B cell (primary cell): ENCODE measurements around the gene MRPS15. TPM values are rescaled to one million over a fixed set of nuclear protein-coding genes. Genes with fewer than 3 reads are reported as not detected.
A peak's percentile ranks its signal among the peaks of the same experiment; 100 is the strongest.

Experiments used
- ATAC-seq: fragments of 200-7000 bp; cut with Tn5 transposase; one replicate; pipeline ENCODE4 v1.10.0; 2021; ENCODE audit warnings: low read depth, mild to moderate bottlenecking, moderate number of reproducible peaks, moderate library complexity
- CTCF ChIA-PET: fragments of 350-600 bp; sonication (Branson Sonifier 250); formaldehyde crosslinking; loops from one replicate; lab custom pipeline; 2021; ENCODE audit warnings: antibody characterized with exemption, inconsistent platforms; lab: Charles Lee
- POLR2A ChIA-PET: fragments of 350-600 bp; sonication (Branson Sonifier 250); formaldehyde crosslinking; loops from one replicate; lab custom pipeline; 2021; ENCODE audit warnings: antibody characterized with exemption; lab: Charles Lee
- DNase-seq: peaks from one replicate; pipeline ENCODE4 v3.0.0; 2013
- H2AFZ ChIP-seq: 2 replicates; pipeline ENCODE4 v1.6.1; 2012; ENCODE audit warnings: mild to moderate bottlenecking, low read depth, low read length; ENCODE audit not compliant: insufficient read depth, poor library complexity, severe bottlenecking
- H3K27ac ChIP-seq, 2 donors: 1 replicate in 1 of 2; 2 replicates in 1 of 2; pipeline ENCODE4 v1.5.1; 2012 to 2013; ENCODE audit warnings: low read length in 2 of 2, mild to moderate bottlenecking in 2 of 2, moderate library complexity in 1 of 2
- H3K27me3 ChIP-seq, 4 experiments: fragments of 200-600 bp in 1 of 4; sonication (generic) in 1 of 4; replicated peaks in 1 of 4; 1 replicate in 2 of 4; 2 replicates in 2 of 4; pipeline versions ENCODE4 v1.6.1 to v1.7.0; 2013 to 2016; ENCODE audit warnings: low read length in 3 of 4, mild to moderate bottlenecking in 2 of 4, mixed read lengths in 1 of 4, moderate library complexity in 1 of 4; ENCODE audit not compliant: insufficient read depth in 4 of 4, control insufficient read depth in 3 of 4; ENCODE audit errors: control extremely low read depth in 1 of 4
- H3K36me3 ChIP-seq, 2 experiments: replicated peaks in 1 of 2; 1 replicate in 1 of 2; 2 replicates in 1 of 2; pipeline versions ENCODE4 v1.6.1 to v1.7.1; 2013; ENCODE audit warnings: low read length in 1 of 2; ENCODE audit not compliant: insufficient read depth in 2 of 2, control insufficient read depth in 1 of 2; ENCODE audit errors: control extremely low read depth in 1 of 2, extremely low read depth in 1 of 2
- H3K4me1 ChIP-seq, 2 donors: fragments of 200-600 bp in 1 of 2; sonication (generic) in 1 of 2; 1 replicate in 1 of 2; 2 replicates in 1 of 2; pipeline versions ENCODE4 v1.5.1 to v1.6.1; 2013 to 2017; ENCODE audit warnings: low read length in 2 of 2; ENCODE audit not compliant: control insufficient read depth in 2 of 2, insufficient read depth in 2 of 2
- H3K4me2 ChIP-seq: replicated peaks from 2 replicates; pipeline ENCODE3; 2012; ENCODE audit warnings: mild to moderate bottlenecking, low read depth, low read length; ENCODE audit not compliant: poor library complexity, severe bottlenecking
- H3K4me3 ChIP-seq, 5 experiments: fragments of 200-600 bp in 1 of 5; sonication (generic) in 1 of 5; 1 replicate in 3 of 5; 2 replicates in 2 of 5; pipeline versions ENCODE4 v1.5.1 to v1.7.0; 2011 to 2016; ENCODE audit warnings: low read length in 4 of 5, mild to moderate bottlenecking in 4 of 5, low read depth in 2 of 5, control low read depth in 1 of 5, moderate library complexity in 1 of 5; ENCODE audit not compliant: insufficient read depth in 1 of 5; ENCODE audit errors: control extremely low read depth in 1 of 5, extremely low read depth in 1 of 5
- H3K79me2 ChIP-seq: fragments of 200-600 bp; sonication (generic); one replicate; pipeline ENCODE4 v1.6.0; 2016; ENCODE audit warnings: low read length; ENCODE audit not compliant: control insufficient read depth, insufficient read depth
- H3K9ac ChIP-seq: fragments of 200-600 bp; sonication (generic); 2 replicates; pipeline ENCODE4 v1.6.1; 2017; ENCODE audit warnings: mild to moderate bottlenecking, low read length, moderate library complexity
- H3K9me3 ChIP-seq, 3 donors: one replicate each; pipeline versions ENCODE4 v1.6.1 to v1.7.1; 2013; ENCODE audit warnings: low read length in 2 of 3; ENCODE audit not compliant: control insufficient read depth in 2 of 3, insufficient read depth in 1 of 3; ENCODE audit errors: control extremely low read depth in 1 of 3
- H4K20me1 ChIP-seq: 2 replicates; pipeline ENCODE4 v1.6.0; 2012; ENCODE audit warnings: mild to moderate bottlenecking, low read length; ENCODE audit not compliant: insufficient read depth, control insufficient read depth, poor library complexity, severe bottlenecking
- H3K27ac Mint-ChIP-seq: one replicate; pipeline ENCODE4 v1.8.0; 2021; ENCODE audit warnings: mixed read lengths
- H3K27me3 Mint-ChIP-seq: one replicate; pipeline ENCODE4 v1.8.0; 2021; ENCODE audit warnings: mixed read lengths
- H3K4me1 Mint-ChIP-seq: one replicate; pipeline ENCODE4 v1.8.0; 2021; ENCODE audit warnings: mixed read lengths
- H3K4me3 Mint-ChIP-seq: one replicate; pipeline ENCODE4 v1.8.0; 2021; ENCODE audit warnings: mixed read lengths
- H3K9me3 Mint-ChIP-seq: one replicate; pipeline ENCODE4 v1.8.0; 2022; ENCODE audit warnings: mixed read lengths; ENCODE audit not compliant: insufficient read depth
- EZH2 ChIP-seq: IDR thresholded peaks from 2 replicates; pipeline ENCODE4 v1.6.1; 2012; ENCODE audit warnings: borderline replicate concordance, low read depth, mild to moderate bottlenecking, moderate library complexity, low read length; ENCODE audit not compliant: insufficient read depth, poor library complexity, severe bottlenecking
- WGBS: methylation state at CpG from one replicate; pipeline ENCODE4 v1.1.5; 2013; ENCODE audit warnings: missing lambda C conversion rate; ENCODE audit not compliant: insufficient coverage; 5-methylcytosine and 5-hydroxymethylcytosine counted together
- intact Hi-C: fragments of 100-400 bp; cut with micrococcal nuclease; formaldehyde crosslinking; loops from one replicate; pipeline ENCODE4 v1.10.0; 2022
- polyA plus RNA-seq: library from polyadenylated mRNA; depleted of rRNA; stranded (reverse); fragments of >200 nt; gene quantifications from 2 replicates; pipeline ENCODE4 v1.2.3, GENCODE V29; 2012
- small RNA-seq: library from RNA; depleted of rRNA; stranded (forward); fragments of <200 nt; gene quantifications from one replicate; pipeline ENCODE3, GENCODE V24; 2012; ENCODE audit warnings: low replicate concordance, low read depth; ENCODE audit not compliant: insufficient read length
- total RNA-seq, 2 donors: library from RNA; stranded (reverse); fragments of 120-200 nt in 1 of 2; gene quantifications; 1 replicate in 1 of 2; 2 replicates in 1 of 2; pipeline versions ENCODE4 v1.2.3 to v1.2.4, GENCODE V29; 2013 to 2022
- TF ChIP-seq, protein P1 (sequence below): fragments of 200-600 bp; IDR thresholded peaks from one replicate; pipeline ENCODE4 v1.8.0; 2022; ENCODE audit warnings: antibody characterized with exemption, mild to moderate bottlenecking

The MRPS15 gene
- total and polyA plus RNA-seq, 2 donors (not counting 1 experiment from before 2014, with no cell fraction given) = 27.1 to 34.4 TPM

GRCh38 chr1:36408479-36408878 lies 55.7 kb downstream of the MRPS15 start:
- no peaks in the 10 kb centered on the region for H4K20me1 ChIP-seq
- H3K4me3 ChIP-seq = no peak overlapping the region
- H3K4me1 ChIP-seq = peaks cover 12% of the 10 kb centered on the region in 2 donors
- no peaks in the 10 kb centered on the region for H3K27me3 Mint-ChIP-seq
- ChIA-PET POLR2A (no interaction called here), CTCF (interaction anchor here (0.5 to 1.4 kb wide), 2 partner anchors 11 to 52 kb away, joined by 3 to 5 read pairs; no protein-coding TSS in a partner anchor)
- H3K27me3 ChIP-seq = no peaks in the 10 kb centered on the region
- H3K4me2 ChIP-seq = no peak overlapping the region
- TF ChIP-seq, protein P1, sequence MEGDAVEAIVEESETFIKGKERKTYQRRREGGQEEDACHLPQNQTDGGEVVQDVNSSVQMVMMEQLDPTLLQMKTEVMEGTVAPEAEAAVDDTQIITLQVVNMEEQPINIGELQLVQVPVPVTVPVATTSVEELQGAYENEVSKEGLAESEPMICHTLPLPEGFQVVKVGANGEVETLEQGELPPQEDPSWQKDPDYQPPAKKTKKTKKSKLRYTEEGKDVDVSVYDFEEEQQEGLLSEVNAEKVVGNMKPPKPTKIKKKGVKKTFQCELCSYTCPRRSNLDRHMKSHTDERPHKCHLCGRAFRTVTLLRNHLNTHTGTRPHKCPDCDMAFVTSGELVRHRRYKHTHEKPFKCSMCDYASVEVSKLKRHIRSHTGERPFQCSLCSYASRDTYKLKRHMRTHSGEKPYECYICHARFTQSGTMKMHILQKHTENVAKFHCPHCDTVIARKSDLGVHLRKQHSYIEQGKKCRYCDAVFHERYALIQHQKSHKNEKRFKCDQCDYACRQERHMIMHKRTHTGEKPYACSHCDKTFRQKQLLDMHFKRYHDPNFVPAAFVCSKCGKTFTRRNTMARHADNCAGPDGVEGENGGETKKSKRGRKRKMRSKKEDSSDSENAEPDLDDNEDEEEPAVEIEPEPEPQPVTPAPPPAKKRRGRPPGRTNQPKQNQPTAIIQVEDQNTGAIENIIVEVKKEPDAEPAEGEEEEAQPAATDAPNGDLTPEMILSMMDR = no peak
- no peak for TF ChIP-seq EZH2
- no peaks in the 10 kb centered on the region for H3K9me3 Mint-ChIP-seq
- H3K36me3 ChIP-seq = no peaks in the 10 kb centered on the region
- peaks cover 18% of the 10 kb centered on the region for H3K4me1 Mint-ChIP-seq
- no peak overlapping the region for H3K27ac ChIP-seq
- intact Hi-C loops = no loop called here
- no peak overlapping the region for H2AFZ ChIP-seq
- ATAC-seq = no peak
- H3K4me3 Mint-ChIP-seq = no peak overlapping the region
- peaks cover 0 to 6% (median 0%) of the 10 kb centered on the region in 3 donors for H3K9me3 ChIP-seq
- H3K79me2 ChIP-seq = no peaks in the 10 kb centered on the region
- H3K9ac ChIP-seq = no peak overlapping the region
- no peak overlapping the region for H3K27ac Mint-ChIP-seq
- WGBS = 100% methylated on average over 2 of the region's 2 CpGs
- DNase-seq = no peak

DNA sequence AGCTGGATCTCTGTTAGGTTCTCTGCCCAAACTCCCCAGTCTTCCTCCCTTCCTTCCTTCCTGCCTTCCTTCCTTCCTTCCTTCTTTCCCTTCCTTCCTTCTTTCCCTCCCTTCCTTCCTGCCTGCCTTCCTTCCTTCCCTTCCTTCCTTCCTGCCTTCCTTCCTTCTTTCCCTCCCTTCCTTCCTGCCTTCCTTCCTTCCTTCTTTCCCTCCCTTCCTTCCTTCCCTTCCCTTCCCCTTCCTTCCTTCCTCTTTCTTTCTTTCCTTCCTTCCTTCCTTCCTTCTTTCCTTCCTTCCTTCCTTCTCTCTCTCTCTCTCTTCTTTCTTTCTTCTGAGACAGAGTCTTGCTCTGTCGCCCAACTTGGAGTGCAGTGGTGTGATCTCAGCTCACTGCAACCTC lies 57.7 kb downstream of the MRPS15 start:
- intact Hi-C loops = no loop called here
- peaks cover 14% of the 10 kb centered on the region for H3K4me1 Mint-ChIP-seq
- no peak for DNase-seq
- TF ChIP-seq, protein P1 = no peak
- no peak for TF ChIP-seq EZH2
- Histone ChIP-seq H2AFZ (no peak overlapping the region), H3K9ac (no peak overlapping the region), H4K20me1 (no peaks in the 10 kb centered on the region), H3K79me2 (no peaks in the 10 kb centered on the region), H3K4me2 (no peak overlapping the region), H3K27me3 (no peaks in the 10 kb centered on the region), H3K4me3 (no peak overlapping the region), H3K27ac (peak overlapping the region in 1 of 2 donors; percentile 72), H3K9me3 (peaks cover 0 to 5% (median 0%) of the 10 kb centered on the region in 3 donors), H3K36me3 (no peaks in the 10 kb centered on the region), H3K4me1 (peaks cover 3 to 7% of the 10 kb centered on the region in 2 donors)
- no peaks in the 10 kb centered on the region for H3K27me3 Mint-ChIP-seq
- peak overlapping the region; percentile 50 for H3K27ac Mint-ChIP-seq
- no peak for ATAC-seq
- no peaks in the 10 kb centered on the region for H3K9me3 Mint-ChIP-seq
- H3K4me3 Mint-ChIP-seq = no peak overlapping the region
- WGBS = no CpG with 5 or more reads among the region's 1 CpG
- ChIA-PET POLR2A (no interaction called here), CTCF (interaction anchor here (1.2 to 1.4 kb wide), 2 partner anchors 20 to 38 kb away, joined by 6 read pairs; no protein-coding TSS in a partner anchor)

Small RNA genes lying within 50 kb of the gene (small RNA-seq; reads per million reads assigned to genes)
- gene SNORA63C = 0.57 reads per million

Other genes starting within 250 kb of the MRPS15 start
- gene THRAP3, start 239.9 kb downstream of the MRPS15 start, total RNA-seq = 153 and 159 TPM in 2 replicates
- 34.5 and 64.1 TPM in 2 replicates for gene THRAP3, start 239.9 kb downstream of the MRPS15 start, polyA plus RNA-seq
- gene SH3D21, start 158.0 kb downstream of the MRPS15 start, total RNA-seq = 1.8 and 2.6 TPM in 2 replicates
- 0.49 and 0.79 TPM in 2 replicates for gene SH3D21, start 158.0 kb downstream of the MRPS15 start, polyA plus RNA-seq
- 1.4 and 2.9 TPM in 2 replicates for gene EVA1B, start 140.7 kb downstream of the MRPS15 start, total RNA-seq
- gene EVA1B, start 140.7 kb downstream of the MRPS15 start, polyA plus RNA-seq = 0.67 and 1.2 TPM in 2 replicates
- gene STK40, start 78.5 kb downstream of the MRPS15 start, total RNA-seq = 69.1 and 72.8 TPM in 2 replicates
- 53.1 and 53.5 TPM in 2 replicates for gene STK40, start 78.5 kb downstream of the MRPS15 start, polyA plus RNA-seq
- gene LSM10, start 66.5 kb downstream of the MRPS15 start, total RNA-seq = 70.6 and 73.5 TPM in 2 replicates
- 69.3 and 136 TPM in 2 replicates for gene LSM10, start 66.5 kb downstream of the MRPS15 start, polyA plus RNA-seq
- gene OSCP1, start 13.9 kb downstream of the MRPS15 start, total RNA-seq = 0.56 and 0.94 TPM in 2 replicates
- 0.16 and 0.23 TPM in 2 replicates for gene OSCP1, start 13.9 kb downstream of the MRPS15 start, polyA plus RNA-seq
- 0.17 and 0.30 TPM in 2 replicates for gene CSF3R, start 18.5 kb upstream of the MRPS15 start, total RNA-seq
- gene CSF3R, start 18.5 kb upstream of the MRPS15 start, polyA plus RNA-seq = 3.4 and 6.3 TPM in 2 replicates